OCI-LY7 (cell line): Measurements from ENCODE around the gene ANKRD44.

Experiments used
- EZH2phosphoT487 ChIP-seq: fragments of 200-600 bp; sonication (generic); IDR thresholded peaks from 2 replicates; pipeline ENCODE4 v1.6.1; 2018; ENCODE audit warnings: low read depth, borderline replicate concordance, mild to moderate bottlenecking, mixed run types, antibody characterized with exemption, low read length, moderate library complexity, mixed read lengths
- TF ChIP-seq, protein P1 (sequence below): fragments of 200-600 bp; sonication (generic); conservative IDR thresholded peaks from 2 replicates; pipeline ENCODE4 v1.5.1; 2014; ENCODE audit warnings: mild to moderate bottlenecking, antibody characterized with exemption, low read length, moderate library complexity, mixed read lengths

DNA sequence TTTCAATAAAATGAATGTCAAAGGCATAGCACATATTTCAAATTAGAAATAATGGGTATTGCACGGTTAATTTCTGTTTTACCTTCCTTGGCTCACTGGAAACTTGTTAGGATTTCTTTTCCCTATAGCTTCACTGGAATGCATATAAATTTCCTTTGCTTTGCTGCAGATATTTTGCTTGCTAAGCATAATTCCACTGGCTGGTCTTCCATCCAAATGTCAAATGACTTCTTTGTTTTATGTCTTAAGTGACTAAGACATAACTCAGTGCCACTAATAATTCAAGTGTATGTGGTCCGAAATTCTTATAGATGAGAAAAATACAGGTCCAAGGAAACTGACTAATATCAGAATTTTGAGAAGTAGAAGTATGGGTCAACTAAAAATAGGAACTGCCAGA, 201.3 kb downstream of the ANKRD44 start:
- TF ChIP-seq, protein P1, sequence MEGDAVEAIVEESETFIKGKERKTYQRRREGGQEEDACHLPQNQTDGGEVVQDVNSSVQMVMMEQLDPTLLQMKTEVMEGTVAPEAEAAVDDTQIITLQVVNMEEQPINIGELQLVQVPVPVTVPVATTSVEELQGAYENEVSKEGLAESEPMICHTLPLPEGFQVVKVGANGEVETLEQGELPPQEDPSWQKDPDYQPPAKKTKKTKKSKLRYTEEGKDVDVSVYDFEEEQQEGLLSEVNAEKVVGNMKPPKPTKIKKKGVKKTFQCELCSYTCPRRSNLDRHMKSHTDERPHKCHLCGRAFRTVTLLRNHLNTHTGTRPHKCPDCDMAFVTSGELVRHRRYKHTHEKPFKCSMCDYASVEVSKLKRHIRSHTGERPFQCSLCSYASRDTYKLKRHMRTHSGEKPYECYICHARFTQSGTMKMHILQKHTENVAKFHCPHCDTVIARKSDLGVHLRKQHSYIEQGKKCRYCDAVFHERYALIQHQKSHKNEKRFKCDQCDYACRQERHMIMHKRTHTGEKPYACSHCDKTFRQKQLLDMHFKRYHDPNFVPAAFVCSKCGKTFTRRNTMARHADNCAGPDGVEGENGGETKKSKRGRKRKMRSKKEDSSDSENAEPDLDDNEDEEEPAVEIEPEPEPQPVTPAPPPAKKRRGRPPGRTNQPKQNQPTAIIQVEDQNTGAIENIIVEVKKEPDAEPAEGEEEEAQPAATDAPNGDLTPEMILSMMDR, result no peak
- no peak for TF ChIP-seq EZH2phosphoT487
